HEK293 (cell line): ENCODE measurements around the gene ZNF48.
A peak's percentile ranks its signal among the peaks of the same experiment; 100 is the strongest.

ENCODE experiments used
- CTCF ChIA-PET: fragments of 350-600 bp; formaldehyde crosslinking; extraction: SDS; loops from one replicate; lab custom pipeline; 2021; ENCODE audit warnings: antibody characterized with exemption; lab: Yijun Ruan, JAX
- POLR2A ChIA-PET: fragments of 300-600 bp; formaldehyde crosslinking; extraction: SDS; loops from one replicate; lab custom pipeline; 2020; ENCODE audit warnings: antibody characterized with exemption, inconsistent platforms; lab: Yijun Ruan, JAX
- H3K27ac ChIP-seq: fragments of 200-500 bp; sonication (Bioruptor generic); 2 replicates; pipeline ENCODE4 v1.5.1; 2014; ENCODE audit warnings: low read depth, low read length, control low read depth, inconsistent platforms; ENCODE audit errors: extremely low read depth
- H3K36me3 ChIP-seq, 2 experiments: fragments of 200-500 bp in 1 of 2; sonication (Bioruptor generic) in 1 of 2; 1 replicate in 1 of 2; 2 replicates in 1 of 2; pipeline ENCODE4 v1.5.1; 2014 to 2017; ENCODE audit warnings: inconsistent platforms in 2 of 2, low read length in 2 of 2; ENCODE audit not compliant: control insufficient read depth in 2 of 2, insufficient read depth in 1 of 2
- H3K4me1 ChIP-seq: fragments of 200-500 bp; sonication (Bioruptor generic); 2 replicates; pipeline ENCODE4 v1.5.1; 2014; ENCODE audit warnings: mild to moderate bottlenecking, low read length, inconsistent platforms; ENCODE audit not compliant: control insufficient read depth, insufficient read depth
- H3K4me3 ChIP-seq: 2 replicates; pipeline ENCODE4 v1.5.1; 2011; ENCODE audit warnings: low read depth, mild to moderate bottlenecking, control low read depth, low read length, moderate library complexity
- H3K9me3 ChIP-seq: fragments of 200-500 bp; sonication (Bioruptor generic); 2 replicates; pipeline ENCODE4 v1.5.1; 2014; ENCODE audit warnings: low read depth, low read length, inconsistent platforms; ENCODE audit not compliant: control insufficient read depth, insufficient read depth
- BCL11A ChIP-seq: fragments of 450-650 bp; formaldehyde crosslinking; IDR thresholded peaks from 2 replicates; pipeline ENCODE4 v1.5.1; 2016; ENCODE audit warnings: low read depth, missing biosample characterization, missing genetic modification characterization
- EGR2 ChIP-seq: fragments of 450-650 bp; formaldehyde crosslinking; IDR thresholded peaks from 2 replicates; pipeline ENCODE4 v1.5.1; 2016; ENCODE audit warnings: low read depth, missing biosample characterization, missing genetic modification characterization
- FEZF1 ChIP-seq: fragments of 450-650 bp; formaldehyde crosslinking; IDR thresholded peaks from 2 replicates; pipeline ENCODE4 v1.5.1; 2016; ENCODE audit warnings: missing biosample characterization, missing genetic modification characterization
- GLI2 ChIP-seq: fragments of 450-650 bp; formaldehyde crosslinking; IDR thresholded peaks from 2 replicates; pipeline ENCODE4; 2017; ENCODE audit warnings: missing biosample characterization, missing genetic modification characterization, low read depth, borderline replicate concordance
- HIC1 ChIP-seq: fragments of 450-650 bp; formaldehyde crosslinking; IDR thresholded peaks from 2 replicates; pipeline ENCODE4 v1.5.1; 2016; ENCODE audit warnings: missing biosample characterization, missing genetic modification characterization
- KLF10 ChIP-seq: fragments of 450-650 bp; IDR thresholded peaks from 2 replicates; pipeline ENCODE4 v1.5.1; 2018; ENCODE audit warnings: missing biosample characterization, mild to moderate bottlenecking, missing genetic modification characterization
- OSR2 ChIP-seq: fragments of 450-650 bp; formaldehyde crosslinking; IDR thresholded peaks from 2 replicates; pipeline ENCODE4 v1.5.1; 2016; ENCODE audit warnings: missing biosample characterization, missing genetic modification characterization
- RBAK ChIP-seq: fragments of 450-650 bp; formaldehyde crosslinking; IDR thresholded peaks from 2 replicates; pipeline ENCODE4 v1.5.1; 2016; ENCODE audit warnings: missing biosample characterization, missing genetic modification characterization
- SCRT1 ChIP-seq: fragments of 450-650 bp; formaldehyde crosslinking; IDR thresholded peaks from 2 replicates; pipeline ENCODE4 v1.5.1; 2016; ENCODE audit warnings: missing biosample characterization, missing genetic modification characterization, borderline replicate concordance
- SP3 ChIP-seq: fragments of 450-650 bp; formaldehyde crosslinking; IDR thresholded peaks from 2 replicates; pipeline ENCODE4 v1.5.1; 2016; ENCODE audit warnings: missing biosample characterization, missing genetic modification characterization
- TRIM28 ChIP-seq: IDR thresholded peaks from 2 replicates; pipeline ENCODE4 v1.6.1; 2011; ENCODE audit warnings: low read length, control low read depth, borderline replicate concordance
- TSHZ1 ChIP-seq: fragments of 450-650 bp; formaldehyde crosslinking; IDR thresholded peaks from 2 replicates; pipeline ENCODE4 v1.5.1; 2016; ENCODE audit warnings: missing biosample characterization, missing genetic modification characterization, borderline replicate concordance
- ZBTB21 ChIP-seq: fragments of 450-650 bp; formaldehyde crosslinking; IDR thresholded peaks from 2 replicates; pipeline ENCODE4 v1.5.1; 2017; ENCODE audit warnings: missing biosample characterization, missing genetic modification characterization
- ZBTB48 ChIP-seq: fragments of 450-650 bp; formaldehyde crosslinking; IDR thresholded peaks from 2 replicates; pipeline ENCODE4 v1.5.1; 2016; ENCODE audit warnings: missing biosample characterization, missing genetic modification characterization
- ZNF133 ChIP-seq: fragments of 450-650 bp; formaldehyde crosslinking; IDR thresholded peaks from 2 replicates; pipeline ENCODE4 v1.5.1; 2016; ENCODE audit warnings: missing biosample characterization, missing genetic modification characterization
- ZNF157 ChIP-seq: fragments of 450-650 bp; formaldehyde crosslinking; IDR thresholded peaks from 2 replicates; pipeline ENCODE4 v1.5.1; 2016; ENCODE audit warnings: missing biosample characterization, missing genetic modification characterization
- ZNF266 ChIP-seq: fragments of 450-650 bp; formaldehyde crosslinking; IDR thresholded peaks from 2 replicates; pipeline ENCODE4 v1.5.1; 2016; ENCODE audit warnings: missing biosample characterization, missing genetic modification characterization, low read depth
- ZNF280C ChIP-seq: fragments of 450-650 bp; formaldehyde crosslinking; IDR thresholded peaks from 2 replicates; pipeline ENCODE4 v1.5.1; 2016; ENCODE audit warnings: missing biosample characterization, missing genetic modification characterization
- ZNF350 ChIP-seq: fragments of 450-650 bp; formaldehyde crosslinking; IDR thresholded peaks from 2 replicates; pipeline ENCODE4 v1.5.0; 2017; ENCODE audit warnings: missing biosample characterization, mild to moderate bottlenecking, missing genetic modification characterization
- ZNF37A ChIP-seq: fragments of 450-650 bp; IDR thresholded peaks from 2 replicates; pipeline ENCODE4 v1.5.1; 2018; ENCODE audit warnings: missing biosample characterization, missing genetic modification characterization
- ZNF488 ChIP-seq: fragments of 450-650 bp; formaldehyde crosslinking; IDR thresholded peaks from 2 replicates; pipeline ENCODE4 v1.5.1; 2016; ENCODE audit warnings: missing biosample characterization, missing genetic modification characterization
- ZNF510 ChIP-seq: fragments of 450-650 bp; formaldehyde crosslinking; IDR thresholded peaks from 2 replicates; pipeline ENCODE4 v1.5.1; 2018; ENCODE audit warnings: mild to moderate bottlenecking, missing genetic modification characterization, missing biosample characterization; ENCODE audit not compliant: insufficient replicate concordance
- ZNF529 ChIP-seq: fragments of 450-650 bp; formaldehyde crosslinking; IDR thresholded peaks from 2 replicates; pipeline ENCODE4 v1.5.1; 2017; ENCODE audit warnings: missing genetic modification characterization, missing biosample characterization; ENCODE audit not compliant: insufficient replicate concordance
- ZNF571 ChIP-seq: fragments of 450-650 bp; formaldehyde crosslinking; IDR thresholded peaks from 2 replicates; pipeline ENCODE4 v1.5.0; 2017; ENCODE audit warnings: missing biosample characterization, missing genetic modification characterization
- ZNF585B ChIP-seq: fragments of 450-650 bp; formaldehyde crosslinking; IDR thresholded peaks from 2 replicates; pipeline ENCODE4 v1.5.1; 2016; ENCODE audit warnings: missing biosample characterization, missing genetic modification characterization
- ZNF596 ChIP-seq: fragments of 450-650 bp; IDR thresholded peaks from 2 replicates; pipeline ENCODE4 v1.5.0; 2018; ENCODE audit warnings: missing biosample characterization, mild to moderate bottlenecking, missing genetic modification characterization, moderate library complexity
- ZNF610 ChIP-seq: fragments of 450-650 bp; formaldehyde crosslinking; IDR thresholded peaks from 2 replicates; pipeline ENCODE4 v1.5.1; 2016; ENCODE audit warnings: missing biosample characterization, missing genetic modification characterization, borderline replicate concordance
- ZNF621 ChIP-seq: fragments of 450-650 bp; formaldehyde crosslinking; IDR thresholded peaks from 2 replicates; pipeline ENCODE4 v1.5.1; 2017; ENCODE audit warnings: missing biosample characterization, missing genetic modification characterization
- ZNF623 ChIP-seq: fragments of 450-650 bp; formaldehyde crosslinking; IDR thresholded peaks from 2 replicates; pipeline ENCODE4 v1.5.1; 2016; ENCODE audit warnings: missing biosample characterization, missing genetic modification characterization
- ZNF629 ChIP-seq: fragments of 450-650 bp; formaldehyde crosslinking; IDR thresholded peaks from 2 replicates; pipeline ENCODE4 v1.5.1; 2017; ENCODE audit warnings: missing biosample characterization, missing genetic modification characterization
- ZNF707 ChIP-seq: fragments of 450-650 bp; formaldehyde crosslinking; IDR thresholded peaks from 2 replicates; pipeline ENCODE4 v1.5.1; 2016; ENCODE audit warnings: missing biosample characterization, missing genetic modification characterization
- ZSCAN23 ChIP-seq: fragments of 450-650 bp; formaldehyde crosslinking; IDR thresholded peaks from 2 replicates; pipeline ENCODE4 v1.5.1; 2016; ENCODE audit warnings: missing biosample characterization, missing genetic modification characterization

ZNF48 gene

GRCh38 chr16:30377812-30378235, 17.4 kb upstream of the ZNF48 start:
- ChIA-PET CTCF (interaction anchor here (1.0 to 1.5 kb wide), 6 partner anchors 9 to 266 kb away, joined by 3 to 5 read pairs (median 4); partner anchors contain the start of gene ZNF48), POLR2A (interaction anchor here (0.6 to 3.2 kb wide), 18 partner anchors 8 to 404 kb away, joined by 3 to 19 read pairs (median 3); partner anchors contain the start of genes CD2BP2, DCTPP1, FBRS and TAOK2)
- Histone ChIP-seq H3K9me3 (no peaks in the 10 kb centered on the region), H3K36me3 (peaks cover 0 to 8% of the 10 kb centered on the region in 2 experiments; a peak in 1 of 3 replicates), H3K27ac (peak overlapping the region; percentile 97), H3K4me1 (no peaks in the 10 kb centered on the region), H3K4me3 (peak overlapping the region; percentile 68)
- TF ChIP-seq ZNF510: no peak
- TF ChIP-seq ZNF529 (tag by site-specific recombination): no peak
- TF ChIP-seq ZNF596 (tag by site-specific recombination): no peak
- TF ChIP-seq ZNF488 (tag by site-specific recombination): no peak
- peak; percentile 65 for TF ChIP-seq ZBTB21 (tag by site-specific recombination)
- no peak for TF ChIP-seq ZNF280C (tag by site-specific recombination)
- TF ChIP-seq SCRT1 (tag by site-specific recombination): no peak
- peak; percentile 2; the same call in 1 of the 2 replicates for TF ChIP-seq ZNF623
- TF ChIP-seq ZNF37A (tag by site-specific recombination): no peak
- TF ChIP-seq ZBTB48 (tag by site-specific recombination): no peak
- no peak for TF ChIP-seq GLI2 (tag by site-specific recombination)
- TF ChIP-seq KLF10 (tag by site-specific recombination): peak; percentile 96
- no peak for TF ChIP-seq ZNF350 (tag by site-specific recombination)
- no peak for TF ChIP-seq ZNF133
- no peak for TF ChIP-seq ZNF266 (tag by site-specific recombination)
- no peak for TF ChIP-seq TRIM28
- no peak for TF ChIP-seq RBAK (tag by site-specific recombination)
- no peak for TF ChIP-seq ZNF585B
- no peak for TF ChIP-seq BCL11A (tag by site-specific recombination)
- peak; percentile 96 for TF ChIP-seq ZNF707 (tag by site-specific recombination)
- TF ChIP-seq ZNF610 (tag by site-specific recombination): peak; percentile 18; the same call in 1 of the 2 replicates
- TF ChIP-seq ZSCAN23 (tag by site-specific recombination): peak; percentile 38; the same call in 1 of the 2 replicates
- TF ChIP-seq ZNF629 (tag by site-specific recombination): peak; percentile 86
- no peak for TF ChIP-seq ZNF157 (tag by site-specific recombination)
- TF ChIP-seq FEZF1: no peak; the same call in 1 of the 2 replicates
- no peak for TF ChIP-seq TSHZ1
- no peak for TF ChIP-seq ZNF621 (tag by site-specific recombination)
- TF ChIP-seq EGR2 (tag by site-specific recombination): no peak
- no peak for TF ChIP-seq ZNF571 (tag by site-specific recombination)
- TF ChIP-seq OSR2 (tag by site-specific recombination): peak; percentile 87
- TF ChIP-seq SP3 (tag by site-specific recombination): peak; percentile 94
- peak; percentile 50; the same call in 1 of the 2 replicates for TF ChIP-seq HIC1 (tag by site-specific recombination)
